Glutamatergic neuron (in vitro differentiated cells): ENCODE measurements around the gene FMNL3. TPM values are rescaled to one million over a fixed set of nuclear protein-coding genes. Genes with fewer than 3 reads are reported as not detected.

ENCODE experiments used
- DNase-seq: peaks from one replicate; pipeline ENCODE4 v3.0.0; 2022
- H3K27ac Mint-ChIP-seq: one replicate; pipeline ENCODE4 v1.8.0; 2020; ENCODE audit warnings: mild to moderate bottlenecking, mixed read lengths, inconsistent platforms; ENCODE audit not compliant: unreplicated experiment
- H3K27me3 Mint-ChIP-seq: one replicate; pipeline ENCODE4 v1.8.0; 2020; ENCODE audit warnings: mild to moderate bottlenecking, moderate library complexity, mixed read lengths, inconsistent platforms; ENCODE audit not compliant: unreplicated experiment
- H3K36me3 Mint-ChIP-seq: one replicate; pipeline ENCODE4 v1.8.0; 2020; ENCODE audit warnings: mild to moderate bottlenecking, mixed read lengths, inconsistent platforms; ENCODE audit not compliant: unreplicated experiment
- H3K4me1 Mint-ChIP-seq: one replicate; pipeline ENCODE4 v1.8.0; 2020; ENCODE audit warnings: mild to moderate bottlenecking, low read depth, mixed read lengths, inconsistent platforms; ENCODE audit not compliant: unreplicated experiment
- H3K4me3 Mint-ChIP-seq: one replicate; pipeline ENCODE4 v1.8.0; 2020; ENCODE audit warnings: mild to moderate bottlenecking, mixed read lengths, inconsistent platforms; ENCODE audit not compliant: unreplicated experiment
- H3K9me3 Mint-ChIP-seq: one replicate; pipeline ENCODE4 v1.8.0; 2020; ENCODE audit warnings: mild to moderate bottlenecking, moderate library complexity, mixed read lengths, inconsistent platforms; ENCODE audit not compliant: unreplicated experiment
- CTCF ChIP-seq: fragments of 200-600 bp; sonication (generic); IDR thresholded peaks from one replicate; pipeline ENCODE4 v1.5.0; 2021; ENCODE audit not compliant: partially characterized antibody, unreplicated experiment
- total RNA-seq: library from RNA; stranded (reverse); fragmentation: NEBNext Ultra II Directional; extraction: Animal tissue kit (Norgen Biotek cat#: 25700); gene quantifications from one replicate; pipeline ENCODE4 v1.2.1, GENCODE V29; 2021; ENCODE audit not compliant: unreplicated experiment

FMNL3 gene
- total RNA-seq, 1 donor from 2014 or later: 13.7 TPM

GRCh38 chr12:49631336-49631907 lies 75.8 kb downstream of the FMNL3 start:
- peaks cover 5% of the 10 kb centered on the region for H3K27me3 Mint-ChIP-seq
- DNase-seq: no peak
- no peak for TF ChIP-seq CTCF
- H3K4me3 Mint-ChIP-seq: no peak overlapping the region
- H3K36me3 Mint-ChIP-seq: no peaks in the 10 kb centered on the region
- no peak overlapping the region for H3K27ac Mint-ChIP-seq
- H3K9me3 Mint-ChIP-seq: peaks cover 6% of the 10 kb centered on the region
- no peaks in the 10 kb centered on the region for H3K4me1 Mint-ChIP-seq

- DNase-seq: no peak
- no peak overlapping the region for H3K4me3 Mint-ChIP-seq
- H3K36me3 Mint-ChIP-seq: no peaks in the 10 kb centered on the region
- peaks cover 2% of the 10 kb centered on the region for H3K9me3 Mint-ChIP-seq
- peaks cover 4% of the 10 kb centered on the region for H3K27me3 Mint-ChIP-seq
- H3K4me1 Mint-ChIP-seq: no peaks in the 10 kb centered on the region
- no peak overlapping the region for H3K27ac Mint-ChIP-seq
- no peak for TF ChIP-seq CTCF
Measured at GRCh38 chr12:49627752-49628360, 79.3 kb downstream of the FMNL3 start.

GRCh38 chr12:49626836-49627235 lies 80.4 kb downstream of the FMNL3 start:
- H3K4me1 Mint-ChIP-seq: no peaks in the 10 kb centered on the region
- H3K4me3 Mint-ChIP-seq: no peak overlapping the region
- H3K27me3 Mint-ChIP-seq: peaks cover 2% of the 10 kb centered on the region
- DNase-seq: no peak
- H3K27ac Mint-ChIP-seq: no peak overlapping the region
- H3K36me3 Mint-ChIP-seq: no peaks in the 10 kb centered on the region
- no peak for TF ChIP-seq CTCF
- H3K9me3 Mint-ChIP-seq: peaks cover 5% of the 10 kb centered on the region

GRCh38 chr12:49626169-49626835 lies 80.9 kb downstream of the FMNL3 start:
- no peak overlapping the region for H3K27ac Mint-ChIP-seq
- no peak for TF ChIP-seq CTCF
- H3K36me3 Mint-ChIP-seq: no peaks in the 10 kb centered on the region
- H3K4me3 Mint-ChIP-seq: no peak overlapping the region
- no peak for DNase-seq
- peaks cover 5% of the 10 kb centered on the region for H3K9me3 Mint-ChIP-seq
- peaks cover 2% of the 10 kb centered on the region for H3K27me3 Mint-ChIP-seq
- peaks cover 2% of the 10 kb centered on the region for H3K4me1 Mint-ChIP-seq
